ENCODE data around the gene MAGEB17.

Gene MAGEB17

DNA sequence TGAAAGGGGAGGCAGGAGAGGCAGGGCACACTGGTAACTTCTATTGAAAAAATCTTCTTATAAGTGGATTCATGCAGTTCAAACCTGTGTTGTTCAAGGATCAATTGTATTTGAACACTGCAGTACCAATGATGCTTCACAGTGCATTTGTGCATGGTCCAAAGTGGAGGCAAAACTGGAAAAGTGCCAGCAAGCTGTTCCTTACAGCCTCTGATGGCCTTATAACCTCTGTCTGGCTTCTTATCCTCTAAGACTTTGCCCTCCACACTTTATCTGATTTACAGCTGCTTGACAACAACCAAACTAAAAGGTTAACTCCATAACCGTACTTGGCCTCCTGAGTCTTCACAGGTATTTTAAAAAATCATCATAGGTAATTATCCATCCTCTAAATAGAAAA is 40.4 kb downstream of the MAGEB17 start:
- no peak for DNase-seq (ENCODE audit: low read depth)
- no peak for TF ChIP-seq MYC (IDR thresholded peaks at IDR 0.05; ENCODE audit: low read depth, low read length)
- TF ChIP-seq, protein P1, sequence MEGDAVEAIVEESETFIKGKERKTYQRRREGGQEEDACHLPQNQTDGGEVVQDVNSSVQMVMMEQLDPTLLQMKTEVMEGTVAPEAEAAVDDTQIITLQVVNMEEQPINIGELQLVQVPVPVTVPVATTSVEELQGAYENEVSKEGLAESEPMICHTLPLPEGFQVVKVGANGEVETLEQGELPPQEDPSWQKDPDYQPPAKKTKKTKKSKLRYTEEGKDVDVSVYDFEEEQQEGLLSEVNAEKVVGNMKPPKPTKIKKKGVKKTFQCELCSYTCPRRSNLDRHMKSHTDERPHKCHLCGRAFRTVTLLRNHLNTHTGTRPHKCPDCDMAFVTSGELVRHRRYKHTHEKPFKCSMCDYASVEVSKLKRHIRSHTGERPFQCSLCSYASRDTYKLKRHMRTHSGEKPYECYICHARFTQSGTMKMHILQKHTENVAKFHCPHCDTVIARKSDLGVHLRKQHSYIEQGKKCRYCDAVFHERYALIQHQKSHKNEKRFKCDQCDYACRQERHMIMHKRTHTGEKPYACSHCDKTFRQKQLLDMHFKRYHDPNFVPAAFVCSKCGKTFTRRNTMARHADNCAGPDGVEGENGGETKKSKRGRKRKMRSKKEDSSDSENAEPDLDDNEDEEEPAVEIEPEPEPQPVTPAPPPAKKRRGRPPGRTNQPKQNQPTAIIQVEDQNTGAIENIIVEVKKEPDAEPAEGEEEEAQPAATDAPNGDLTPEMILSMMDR (IDR thresholded peaks at IDR 0.05; ENCODE audit: low read depth, low read length): no peak
- TF ChIP-seq, protein P2, sequence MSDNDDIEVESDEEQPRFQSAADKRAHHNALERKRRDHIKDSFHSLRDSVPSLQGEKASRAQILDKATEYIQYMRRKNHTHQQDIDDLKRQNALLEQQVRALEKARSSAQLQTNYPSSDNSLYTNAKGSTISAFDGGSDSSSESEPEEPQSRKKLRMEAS (IDR thresholded peaks at IDR 0.05; ENCODE audit: low read depth, low read length): no peak
- TF ChIP-seq POLR2A (IDR thresholded peaks at IDR 0.05; ENCODE audit: extremely low read depth, insufficient read length): no peak
- H3K4me3 ChIP-seq (ENCODE audit: low read depth, low read length): no peak overlapping the region

DNA sequence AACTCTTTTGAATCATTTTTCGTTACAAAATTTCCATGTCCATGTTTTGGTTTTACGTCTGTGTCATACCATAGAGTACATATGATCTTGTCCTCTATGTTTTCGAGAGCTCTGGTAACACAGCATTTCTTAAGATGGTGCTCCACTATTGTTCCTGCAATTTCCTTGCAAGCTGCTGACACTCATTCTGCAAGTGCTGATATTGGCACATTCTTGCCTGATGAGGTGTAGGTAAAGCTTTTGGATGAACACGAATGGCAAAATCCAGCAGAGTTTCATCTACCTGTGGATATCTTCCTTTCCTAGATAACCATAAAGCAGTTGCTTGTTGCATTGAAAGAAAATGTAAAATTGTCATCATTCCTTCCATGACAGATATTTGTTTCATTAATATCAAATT is 41.3 kb downstream of the MAGEB17 start:
- no peak overlapping the region for H3K4me3 ChIP-seq (ENCODE audit: low read depth, low read length)
- TF ChIP-seq, protein P1 (IDR thresholded peaks at IDR 0.05; ENCODE audit: low read depth, low read length): no peak
- TF ChIP-seq POLR2A (IDR thresholded peaks at IDR 0.05; ENCODE audit: extremely low read depth, insufficient read length) (no peak), MYC (IDR thresholded peaks at IDR 0.05; ENCODE audit: low read depth, low read length) (no peak)
- TF ChIP-seq, protein P2 (IDR thresholded peaks at IDR 0.05; ENCODE audit: low read depth, low read length): no peak
- no peak for DNase-seq (ENCODE audit: low read depth)

DNA sequence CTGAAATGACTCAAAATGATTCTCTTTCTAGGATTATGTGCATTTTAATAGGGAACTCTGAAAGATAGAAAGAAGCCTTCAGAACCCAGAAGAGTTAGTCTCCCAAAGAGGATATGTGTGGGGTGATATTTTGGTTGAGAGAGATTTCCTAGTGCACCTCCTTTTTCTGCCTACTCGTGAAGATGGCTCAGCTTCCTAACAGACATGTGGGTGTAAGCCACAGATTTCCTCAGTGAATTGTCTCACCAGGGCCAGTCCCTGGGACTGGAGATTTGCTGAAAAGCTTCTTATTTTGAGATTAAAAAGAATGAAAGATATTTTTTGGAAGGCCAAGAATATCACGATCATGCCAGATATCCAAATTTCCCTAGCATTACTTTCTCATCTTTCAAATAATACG is 42.8 kb downstream of the MAGEB17 start:
- no peak overlapping the region for H3K4me3 ChIP-seq (ENCODE audit: low read depth, low read length)
- DNase-seq (ENCODE audit: low read depth): no peak
- TF ChIP-seq MYC (IDR thresholded peaks at IDR 0.05; ENCODE audit: low read depth, low read length) (no peak), POLR2A (IDR thresholded peaks at IDR 0.05; ENCODE audit: extremely low read depth, insufficient read length) (no peak)
- TF ChIP-seq, protein P2 (IDR thresholded peaks at IDR 0.05; ENCODE audit: low read depth, low read length): no peak
- TF ChIP-seq, protein P1 (IDR thresholded peaks at IDR 0.05; ENCODE audit: low read depth, low read length): no peak

DNA sequence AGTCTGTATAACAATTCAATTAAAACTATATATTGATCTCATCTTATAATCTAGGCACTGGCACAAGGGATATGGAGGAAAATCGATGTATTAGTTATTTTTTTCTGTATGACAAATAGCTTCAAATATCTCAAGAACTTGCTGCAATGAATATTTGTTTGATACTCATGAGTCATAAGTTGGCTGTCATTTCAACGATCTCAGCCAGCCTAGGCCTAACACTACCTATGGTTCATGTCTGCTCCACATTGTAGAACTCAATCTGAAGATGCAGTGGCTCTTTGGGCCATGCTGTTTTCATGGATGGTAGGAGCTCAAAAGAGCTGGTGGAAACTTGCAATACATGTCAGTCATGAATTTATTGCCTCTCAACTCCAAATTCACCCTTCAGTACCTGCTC is 44.7 kb downstream of the MAGEB17 start:
- TF ChIP-seq MYC (IDR thresholded peaks at IDR 0.05; ENCODE audit: low read depth, low read length): no peak
- DNase-seq (ENCODE audit: low read depth): no peak
- no peak overlapping the region for H3K4me3 ChIP-seq (ENCODE audit: low read depth, low read length)

DNA sequence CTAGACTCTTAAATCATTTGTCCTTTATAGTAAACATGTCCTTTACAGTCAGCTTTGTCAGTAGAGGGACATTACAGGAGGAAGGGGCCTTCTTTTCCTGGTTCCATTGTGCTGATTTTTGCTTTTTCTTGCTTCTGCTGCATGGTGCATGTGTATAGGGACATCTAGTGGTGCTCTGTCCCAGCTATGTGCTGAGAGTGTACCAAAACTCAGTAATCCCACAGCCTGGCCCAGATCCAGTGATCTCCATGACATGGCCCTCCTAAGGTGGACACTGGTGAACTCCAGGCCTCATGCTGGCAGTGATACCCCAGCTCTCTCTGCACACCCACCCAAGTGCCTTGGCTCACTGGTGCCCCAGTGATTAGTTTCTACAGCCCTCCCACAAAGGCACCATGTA is 45.2 kb downstream of the MAGEB17 start:
- peak; percentile 12 for DNase-seq (ENCODE audit: low read depth)
- H3K4me3 ChIP-seq (ENCODE audit: low read depth, low read length): no peak overlapping the region
- TF ChIP-seq, protein P2 (IDR thresholded peaks at IDR 0.05; ENCODE audit: low read depth, low read length): no peak
- TF ChIP-seq, protein P1 (IDR thresholded peaks at IDR 0.05; ENCODE audit: low read depth, low read length): peak; percentile 31

DNA sequence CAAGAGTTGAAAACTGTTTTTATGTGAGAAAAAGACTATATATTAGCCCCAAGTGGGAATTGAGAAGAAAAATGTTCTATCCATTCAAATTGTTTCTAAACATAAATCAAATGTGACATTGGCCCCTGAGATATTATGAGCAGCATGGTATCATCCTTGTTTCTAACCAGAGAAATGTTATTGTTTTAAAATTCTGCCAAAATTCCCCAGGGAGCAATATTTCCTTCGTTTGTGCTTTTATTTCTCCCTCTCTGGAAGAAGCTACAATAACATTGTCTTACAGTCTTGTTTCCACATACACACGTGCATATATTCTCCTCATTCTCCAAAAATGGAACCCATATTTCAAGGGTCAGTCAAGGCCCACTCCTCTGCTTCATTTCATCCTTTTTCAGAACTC is 46.7 kb downstream of the MAGEB17 start:
- TF ChIP-seq POLR2A (IDR thresholded peaks at IDR 0.05; ENCODE audit: extremely low read depth, insufficient read length): no peak
- TF ChIP-seq MYC (IDR thresholded peaks at IDR 0.05; ENCODE audit: low read depth, low read length): no peak
- TF ChIP-seq, protein P2 (IDR thresholded peaks at IDR 0.05; ENCODE audit: low read depth, low read length): no peak
- TF ChIP-seq, protein P1 (IDR thresholded peaks at IDR 0.05; ENCODE audit: low read depth, low read length): no peak
- no peak for DNase-seq (ENCODE audit: low read depth)
- H3K4me3 ChIP-seq (ENCODE audit: low read depth, low read length): no peak overlapping the region

All from NB4 (cell line).